ENCODE results near the gene TDRD9.
A peak's percentile ranks its signal among the peaks of the same experiment; 100 is the strongest.

The TDRD9 gene

GRCh38 chr14:104023325-104024055 is 95.2 kb downstream of the TDRD9 start:
- no peak for DNase-seq

- no peak for DNase-seq
These were observed 97.3 kb downstream of the TDRD9 start for GRCh38 chr14:104025534-104025933.

GRCh38 chr14:104026024-104026423 is 97.8 kb downstream of the TDRD9 start:
- DNase-seq: no peak

- no peak for DNase-seq
These were observed 102.7 kb downstream of the TDRD9 start for GRCh38 chr14:104030958-104031357.

- peak in 11 of 51 donors; percentile 6 to 26 (median 18) for DNase-seq
These were observed 103.1 kb downstream of the TDRD9 start for GRCh38 chr14:104031384-104031783.

- no peak for DNase-seq
These were observed 106.9 kb downstream of the TDRD9 start for GRCh38 chr14:104034976-104035699.

GRCh38 chr14:104036212-104036611 is 108.0 kb downstream of the TDRD9 start:
- DNase-seq: no peak

- no peak for DNase-seq
These were observed 108.8 kb downstream of the TDRD9 start for GRCh38 chr14:104037074-104037473.

- peak in 5 of 51 donors; percentile 13 to 29 (median 25) for DNase-seq
These were observed 109.6 kb downstream of the TDRD9 start for GRCh38 chr14:104037903-104038302.

- DNase-seq: no peak
These were observed 111.0 kb downstream of the TDRD9 start for GRCh38 chr14:104039214-104039613.

- DNase-seq: no peak
These were observed 112.3 kb downstream of the TDRD9 start for GRCh38 chr14:104040539-104040938.

- DNase-seq: peak in 1 of 51 donors; percentile 7
These were observed 113.3 kb downstream of the TDRD9 start for GRCh38 chr14:104041430-104042104.

- no peak for DNase-seq
These were observed 115.8 kb downstream of the TDRD9 start for GRCh38 chr14:104044016-104044415.

- DNase-seq: no peak
These were observed 119.5 kb downstream of the TDRD9 start for GRCh38 chr14:104047761-104048160.

GRCh38 chr14:104048758-104049507 is 120.7 kb downstream of the TDRD9 start:
- peak in 1 of 51 donors; percentile 51 for DNase-seq

GRCh38 chr14:104049576-104050240 is 121.5 kb downstream of the TDRD9 start:
- peak in 1 of 51 donors; percentile 26 for DNase-seq

GRCh38 chr14:104051092-104051813 is 123.0 kb downstream of the TDRD9 start:
- DNase-seq: no peak

- DNase-seq: no peak
These were observed 126.1 kb downstream of the TDRD9 start for GRCh38 chr14:104054222-104054905.

GRCh38 chr14:104062281-104062680 is 134.0 kb downstream of the TDRD9 start:
- no peak for DNase-seq

GRCh38 chr14:104064003-104064402 is 135.7 kb downstream of the TDRD9 start:
- no peak for DNase-seq

Measured in hypothalamus (tissue), 51 donors.